ENCODE results near the gene B3GNT2. TPM values are rescaled to one million over a fixed set of nuclear protein-coding genes. Genes with fewer than 3 reads are reported as not detected.

Gene B3GNT2
- total RNA-seq (2022; extraction: Qiagen RNA extraction) = 25.7 to 37.3 TPM (median 31.4 TPM) in 5 replicates

DNA sequence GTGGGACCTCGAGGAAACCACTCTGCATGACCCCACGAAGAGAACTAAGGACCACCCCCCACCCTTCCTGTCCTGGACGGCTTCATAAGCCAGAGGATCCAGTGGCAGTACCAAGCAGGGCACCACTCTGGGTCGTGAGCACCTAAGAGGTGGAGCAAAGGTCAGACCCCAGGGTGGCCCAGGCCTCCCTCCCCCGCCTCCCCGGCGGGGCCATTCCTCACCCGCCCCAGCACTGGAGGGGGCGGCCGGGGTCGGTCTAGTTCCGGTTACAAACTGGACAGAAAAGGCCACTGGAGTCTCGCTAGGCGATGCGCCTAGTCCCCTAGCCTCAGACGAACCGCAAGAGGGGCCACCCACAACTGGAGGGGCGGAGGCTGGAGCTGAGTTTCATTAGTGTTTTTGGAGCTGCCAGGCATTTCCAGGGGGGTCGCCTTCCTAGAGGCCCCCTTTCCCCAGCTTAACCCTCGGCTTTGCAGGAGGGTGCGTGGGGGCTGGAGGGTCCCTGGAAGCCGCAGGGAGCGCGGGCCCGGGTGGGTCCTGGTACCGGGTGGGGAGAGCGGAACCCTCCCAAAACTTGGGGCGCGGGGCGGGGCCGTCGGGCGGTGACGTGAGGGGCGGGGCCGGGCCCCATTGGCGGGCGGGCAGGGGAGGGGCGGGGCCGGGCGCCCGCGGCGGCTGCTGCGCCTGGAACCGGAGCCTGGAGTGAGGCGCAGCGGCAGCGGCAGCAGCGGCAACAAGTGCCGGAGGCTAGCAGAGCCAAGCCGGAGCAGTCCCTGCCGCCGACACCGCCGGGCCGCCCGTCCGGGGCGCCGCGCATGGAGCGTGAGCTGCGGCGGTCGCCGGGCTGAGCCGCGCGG is at the start of gene B3GNT2:
Gene B3GNT2 (plus strand): TSS at position 695 of the 857 bp plus-strand sequence. CDS start 26,106 bp downstream, outside the sequence.

